Measurements from ENCODE around the gene NIT2.

- no peak for TF ChIP-seq POLR2AphosphoS5 (IDR thresholded peaks at IDR 0.05)
- TF ChIP-seq EP300 (IDR thresholded peaks at IDR 0.05) = no peak
- no peak for TF ChIP-seq CTCF (IDR thresholded peaks at IDR 0.05)
- no peak for TF ChIP-seq POLR2A (IDR thresholded peaks at IDR 0.05)
Measured at GRCh38 chr3:100289339-100289738, 45.2 kb upstream of the NIT2 start.
